GM10266 (cell line): Measurements from ENCODE around the gene DTNB.
A peak's percentile ranks its signal among the peaks of the same experiment; 100 is the strongest.

Experiments used
- DNase-seq: peaks from one replicate; pipeline ENCODE4 v3.0.0; 2012; ENCODE audit errors: extremely low spot score
- TF ChIP-seq, protein P1 (sequence below): IDR thresholded peaks from 2 replicates; pipeline ENCODE4 v1.5.1; 2012; ENCODE audit warnings: mild to moderate bottlenecking, low read depth; ENCODE audit not compliant: control insufficient read depth, insufficient read depth; ENCODE audit errors: missing control alignments

Gene DTNB

DNA sequence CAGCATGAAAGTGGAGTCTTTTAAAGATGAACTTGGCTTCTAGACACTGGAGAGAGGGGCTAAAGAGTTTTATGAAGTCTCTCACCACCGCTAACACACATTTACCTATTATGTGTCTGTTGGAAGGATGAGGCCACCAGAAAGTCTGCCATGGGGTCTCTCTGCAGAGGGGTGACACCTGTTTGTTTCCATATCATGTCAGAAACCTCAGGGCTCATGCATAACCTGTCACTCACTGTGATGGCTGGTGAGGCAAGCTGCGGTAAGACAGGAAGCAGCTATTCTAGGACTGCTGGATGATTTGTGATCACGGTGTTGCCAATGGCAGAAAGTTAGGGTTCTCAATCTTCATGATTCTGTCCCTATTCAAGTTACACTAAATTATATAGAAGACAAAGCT is 270.9 kb downstream of the DTNB start:
- DNase-seq: peak; percentile 53

DNA sequence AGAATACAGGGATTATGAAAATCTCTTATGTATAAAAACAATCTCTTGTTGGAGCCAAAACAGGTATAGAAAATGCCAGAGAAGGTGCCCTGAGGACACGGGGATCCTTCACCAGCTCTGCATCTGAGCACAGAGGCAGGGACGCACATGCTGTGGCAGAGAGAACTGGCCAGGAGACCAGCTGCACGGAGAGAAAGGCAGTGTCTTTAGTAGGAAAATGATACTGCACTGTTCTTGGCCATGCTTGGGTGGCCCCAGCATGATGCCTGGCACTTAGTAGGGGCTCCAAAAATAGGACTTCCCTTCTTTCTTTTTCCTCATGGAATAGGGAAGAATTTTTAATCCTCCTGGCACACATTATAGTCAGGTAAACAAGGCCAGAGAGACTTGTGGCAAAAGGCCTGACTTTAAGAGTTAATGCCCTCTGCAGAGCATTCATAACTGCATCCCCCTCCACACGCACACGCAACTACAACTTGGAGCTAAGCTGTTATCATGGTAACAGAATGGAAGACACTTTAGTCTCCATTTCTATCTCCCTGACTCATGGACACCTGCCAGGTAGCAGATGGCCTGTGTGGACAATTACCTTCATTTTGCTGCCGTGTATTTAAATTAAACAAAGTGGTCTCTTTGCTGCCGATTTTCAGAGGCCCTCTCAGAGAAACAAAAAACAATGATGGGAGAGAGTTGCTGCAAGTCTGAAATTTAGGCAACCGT is 271.9 kb downstream of the DTNB start:
- no peak for DNase-seq
- TF ChIP-seq, protein P1, sequence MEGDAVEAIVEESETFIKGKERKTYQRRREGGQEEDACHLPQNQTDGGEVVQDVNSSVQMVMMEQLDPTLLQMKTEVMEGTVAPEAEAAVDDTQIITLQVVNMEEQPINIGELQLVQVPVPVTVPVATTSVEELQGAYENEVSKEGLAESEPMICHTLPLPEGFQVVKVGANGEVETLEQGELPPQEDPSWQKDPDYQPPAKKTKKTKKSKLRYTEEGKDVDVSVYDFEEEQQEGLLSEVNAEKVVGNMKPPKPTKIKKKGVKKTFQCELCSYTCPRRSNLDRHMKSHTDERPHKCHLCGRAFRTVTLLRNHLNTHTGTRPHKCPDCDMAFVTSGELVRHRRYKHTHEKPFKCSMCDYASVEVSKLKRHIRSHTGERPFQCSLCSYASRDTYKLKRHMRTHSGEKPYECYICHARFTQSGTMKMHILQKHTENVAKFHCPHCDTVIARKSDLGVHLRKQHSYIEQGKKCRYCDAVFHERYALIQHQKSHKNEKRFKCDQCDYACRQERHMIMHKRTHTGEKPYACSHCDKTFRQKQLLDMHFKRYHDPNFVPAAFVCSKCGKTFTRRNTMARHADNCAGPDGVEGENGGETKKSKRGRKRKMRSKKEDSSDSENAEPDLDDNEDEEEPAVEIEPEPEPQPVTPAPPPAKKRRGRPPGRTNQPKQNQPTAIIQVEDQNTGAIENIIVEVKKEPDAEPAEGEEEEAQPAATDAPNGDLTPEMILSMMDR: no peak

More for the DNA sequence above, 270.9 kb downstream of the DTNB start:
- TF ChIP-seq, protein P1: no peak

DNA sequence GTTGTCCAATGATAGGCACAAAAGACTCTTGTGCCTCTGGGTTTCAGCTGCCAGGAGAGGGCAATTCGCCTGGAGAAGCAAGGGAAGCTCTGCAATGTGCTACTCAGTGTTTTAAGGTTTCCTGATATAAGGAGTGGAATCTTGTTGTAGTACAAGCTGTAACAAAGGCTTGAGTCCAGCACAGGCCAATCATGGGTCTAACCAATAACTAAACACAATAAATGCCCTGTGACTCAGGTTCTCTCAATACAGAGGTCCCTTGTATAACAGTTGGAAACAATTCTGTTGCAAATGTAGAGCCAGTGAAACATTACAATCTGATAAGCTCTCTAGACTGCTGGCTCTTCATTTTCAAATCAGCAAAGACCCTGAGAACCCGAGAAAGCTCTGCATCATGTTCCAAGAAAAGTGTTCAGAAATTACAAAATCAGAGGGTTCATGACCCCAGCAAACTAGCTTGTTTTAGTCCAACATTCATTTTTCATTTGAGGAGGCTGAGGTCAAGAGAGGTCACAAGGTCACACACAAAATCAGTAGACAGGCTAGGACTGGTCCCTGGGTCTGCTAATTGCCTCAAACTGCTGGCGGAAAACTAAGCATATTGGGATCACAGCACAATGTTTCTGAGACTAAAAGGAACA is 272.7 kb downstream of the DTNB start:
- DNase-seq: no peak
- TF ChIP-seq, protein P1: no peak

DNA sequence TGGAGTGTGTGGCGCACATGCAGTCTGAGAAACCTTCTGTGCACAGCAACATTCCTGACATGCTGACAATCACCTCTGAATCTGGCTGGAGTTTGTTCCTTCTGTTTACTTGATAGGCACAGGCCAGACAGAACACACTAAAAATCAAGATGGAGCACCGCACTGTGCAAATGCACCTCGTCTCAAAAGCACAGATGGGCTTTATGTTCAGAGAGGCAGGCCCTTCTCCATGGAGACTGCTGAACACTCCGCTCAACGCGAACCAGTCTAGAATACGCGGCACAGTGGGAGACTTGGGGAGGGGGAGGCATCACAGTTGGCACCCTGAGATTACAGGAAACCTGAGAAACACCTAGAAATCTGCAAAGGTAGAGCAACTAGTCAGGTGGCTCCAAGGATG is 273.2 kb downstream of the DTNB start:
- DNase-seq: no peak
- TF ChIP-seq, protein P1: no peak

DNA sequence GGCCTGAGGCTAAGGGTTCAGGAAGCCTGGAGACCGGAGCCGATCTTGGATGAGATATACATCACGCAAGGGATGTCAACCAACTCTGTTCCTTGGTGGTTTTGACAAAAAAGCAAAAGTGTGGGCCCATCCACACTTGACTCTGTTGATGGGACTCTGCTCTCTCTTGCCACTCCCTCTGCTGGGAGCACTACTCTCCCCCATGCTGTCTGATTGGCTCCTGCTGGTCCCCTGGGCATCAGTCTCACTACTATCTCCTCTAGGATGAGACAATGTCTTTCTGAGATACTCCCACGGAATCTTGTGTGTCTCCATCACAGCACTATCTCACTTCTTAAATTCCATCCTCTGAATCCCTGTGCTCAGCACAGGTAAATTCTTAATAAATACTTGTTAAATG is 274.8 kb downstream of the DTNB start:
- DNase-seq: no peak
- TF ChIP-seq, protein P1: no peak

DNA sequence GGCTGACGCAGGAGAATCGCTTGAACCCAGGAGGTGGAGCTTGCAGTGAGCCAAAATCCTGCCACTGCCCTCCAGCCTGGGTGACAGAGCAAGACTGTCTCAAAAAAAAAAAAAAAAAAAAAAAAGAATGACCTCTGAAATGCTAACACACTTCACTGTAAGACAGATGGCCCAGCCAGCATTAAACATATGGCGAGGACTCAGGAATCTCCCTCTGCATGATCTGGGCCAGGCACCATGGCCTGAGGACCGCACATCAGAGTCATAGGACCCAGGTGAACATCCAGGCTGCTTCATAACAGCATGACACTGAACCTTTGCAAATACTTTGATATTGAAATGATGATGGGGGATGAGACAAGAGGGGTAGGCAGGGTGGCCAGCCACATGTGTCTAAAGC is 275.6 kb downstream of the DTNB start:
- no peak for DNase-seq
- TF ChIP-seq, protein P1: no peak

DNA sequence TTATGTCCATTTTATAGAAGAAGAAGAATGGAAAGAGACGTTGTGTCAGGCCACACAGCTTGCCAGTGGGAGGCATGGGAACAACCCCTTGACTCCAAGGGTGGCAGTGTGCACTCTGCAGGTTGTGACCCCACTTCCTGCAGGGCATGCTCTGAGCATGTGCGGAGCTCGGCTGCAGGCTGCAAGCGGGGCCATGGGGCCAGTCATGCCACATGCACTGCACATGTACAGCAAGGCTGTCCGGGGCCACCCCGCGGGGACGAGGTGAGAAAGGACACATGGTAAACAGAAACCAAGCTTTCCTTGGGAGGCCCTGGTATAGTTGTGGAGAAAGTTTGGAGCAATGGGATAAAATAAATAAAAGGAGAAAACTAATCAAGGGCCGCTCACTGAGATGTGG is 284.2 kb downstream of the DTNB start:
- DNase-seq: no peak
- TF ChIP-seq, protein P1: no peak
